Endothelial cell of umbilical vein (primary cell): Measurements from ENCODE around the gene TFDP3. TPM values are rescaled to one million over a fixed set of nuclear protein-coding genes. Genes with fewer than 3 reads are reported as not detected.
A peak's percentile ranks its signal among the peaks of the same experiment; 100 is the strongest.

Experiments used
- BruUV-seq: library from RNA; stranded (reverse); fragments of 400-500 nt; replicated peaks from 2 replicates; lab custom pipeline; 2021; lab: Mats Ljungman, UMichigan
- CTCF ChIA-PET: fragments of 300-600, 350-600 bp; sonication (Branson Sonifier 250); formaldehyde crosslinking; loops from one replicate; lab custom pipeline; 2021; ENCODE audit warnings: antibody characterized with exemption, inconsistent platforms; lab: Charles Lee
- POLR2A ChIA-PET: fragments of 300-600, 350-600 bp; sonication (Branson Sonifier 250); formaldehyde crosslinking; loops from one replicate; lab custom pipeline; 2021; ENCODE audit warnings: antibody characterized with exemption, inconsistent platforms; lab: Charles Lee
- DNase-seq: peaks from one replicate; pipeline ENCODE4 v3.0.0-alpha.2; 2011; ENCODE audit warnings: low read depth, low spot score
- FAIRE-seq: peaks from 2 replicates; lab custom pipeline; 2011; peaks lifted over from hg19 to GRCh38; lab: Jason Lieb, UNC
- H2AFZ ChIP-seq: 2 replicates; pipeline ENCODE4 v1.6.0; 2012; ENCODE audit warnings: low read depth, low read length, control low read depth, inconsistent platforms
- H3K27ac ChIP-seq: 2 replicates; pipeline ENCODE4 v1.5.1; 2011; ENCODE audit warnings: low read depth, mild to moderate bottlenecking, control low read depth, low read length, moderate library complexity; ENCODE audit not compliant: insufficient read depth
- H3K27me3 ChIP-seq, 2 experiments: 2 replicates each; pipeline versions ENCODE4 v1.6.0 to v1.6.1; 2011; ENCODE audit warnings: low read length in 2 of 2, mixed read lengths in 1 of 2; ENCODE audit not compliant: control insufficient read depth in 2 of 2, insufficient read depth in 2 of 2
- H3K36me3 ChIP-seq, 2 experiments: 2 replicates in 1 of 2; 3 replicates in 1 of 2; pipeline ENCODE4 v1.5.1; 2011; ENCODE audit warnings: low read length in 2 of 2, mild to moderate bottlenecking in 1 of 2, moderate library complexity in 1 of 2; ENCODE audit not compliant: control insufficient read depth in 2 of 2, insufficient read depth in 2 of 2; ENCODE audit errors: extremely low read depth in 1 of 2
- H3K4me1 ChIP-seq: 3 replicates; pipeline ENCODE4 v1.5.1; 2011; ENCODE audit warnings: mild to moderate bottlenecking, low read length; ENCODE audit not compliant: control insufficient read depth, insufficient read depth; ENCODE audit errors: extremely low read depth
- H3K4me2 ChIP-seq: 2 replicates; pipeline ENCODE4 v1.6.1; 2011; ENCODE audit warnings: low read length, control low read depth, mixed read lengths; ENCODE audit not compliant: insufficient read depth
- H3K4me3 ChIP-seq, 3 experiments: fragments of 200-600 bp in 1 of 3; sonication (generic), shearing (Covaris generic) in 1 of 3; replicated peaks in 1 of 3; 2 replicates each; pipeline ENCODE4 v1.5.1; 2011 to 2016; ENCODE audit warnings: control low read depth in 3 of 3, low read length in 3 of 3, mild to moderate bottlenecking in 2 of 3, inconsistent platforms in 1 of 3, low read depth in 1 of 3, moderate library complexity in 1 of 3; ENCODE audit not compliant: insufficient read depth in 1 of 3
- H3K79me2 ChIP-seq: 2 replicates; pipeline ENCODE4 v1.6.0; 2012; ENCODE audit warnings: low read length, inconsistent platforms; ENCODE audit not compliant: control insufficient read depth, insufficient read depth
- H3K9ac ChIP-seq: replicated peaks from 2 replicates; pipeline ENCODE3; 2011; ENCODE audit warnings: low read length, control low read depth; ENCODE audit not compliant: insufficient read depth; ENCODE audit errors: extremely low read depth
- H3K9me1 ChIP-seq: replicated peaks from 3 replicates; pipeline ENCODE4 v1.6.0; 2011; ENCODE audit warnings: mild to moderate bottlenecking, low read length; ENCODE audit not compliant: control insufficient read depth, insufficient read depth; ENCODE audit errors: extremely low read depth
- H3K9me3 ChIP-seq: replicated peaks from 2 replicates; pipeline ENCODE4 v1.5.1; 2012; ENCODE audit warnings: low read length, inconsistent platforms; ENCODE audit not compliant: control insufficient read depth, insufficient read depth
- H4K20me1 ChIP-seq: replicated peaks from 2 replicates; pipeline ENCODE3; 2011; ENCODE audit warnings: mild to moderate bottlenecking, low read length; ENCODE audit not compliant: control insufficient read depth, insufficient read depth; ENCODE audit errors: extremely low read depth
- MYC ChIP-seq: IDR thresholded peaks from one replicate; pipeline ENCODE4 v1.6.1; 2011; ENCODE audit warnings: mild to moderate bottlenecking, low read depth, low read length
- dilution Hi-C: fragments of 300-500 bp; cut with MboI; formaldehyde crosslinking; loops from one replicate; pipeline ENCODE4 v1.15.0; 2019; ENCODE audit warnings: low sequenced_read_pairs; ENCODE audit not compliant: extremely low pct_ligation_motif_present
- intact Hi-C: fragments of 100-400 bp; cut with micrococcal nuclease; formaldehyde crosslinking; loops from one replicate; pipeline ENCODE4 v1.10.0; 2022
- polyA plus RNA-seq, 4 experiments: library from polyadenylated mRNA; depleted of rRNA in 3 of 4; stranded (reverse) in 3 of 4; unstranded in 1 of 4; fragments of >200 nt; gene quantifications; 2 replicates each; pipeline versions ENCODE4 v1.2.1 to v1.2.3, GENCODE V29; 2011 to 2012; ENCODE audit warnings: missing spikeins in 1 of 4
- small RNA-seq: library from RNA; depleted of rRNA; stranded (forward); fragments of <200 nt; gene quantifications from one replicate; pipeline ENCODE3, GENCODE V24; 2012; ENCODE audit warnings: low replicate concordance, low read depth; ENCODE audit not compliant: insufficient read depth, insufficient read length
- total RNA-seq: library from RNA; stranded (reverse); gene quantifications from 2 replicates; pipeline ENCODE4 v1.2.3, GENCODE V29; 2021
- TF ChIP-seq, protein P1 (sequence below), 2 donors: IDR thresholded peaks; 1 replicate in 1 of 2; 2 replicates in 1 of 2; pipeline ENCODE4 v1.5.1; 2011; ENCODE audit warnings: low read length in 2 of 2, mild to moderate bottlenecking in 2 of 2, moderate library complexity in 2 of 2, control low read depth in 1 of 2, inconsistent platforms in 1 of 2, low read depth in 1 of 2; ENCODE audit not compliant: insufficient read depth in 1 of 2; ENCODE audit errors: extremely low read depth in 1 of 2

The TFDP3 gene
- total and polyA plus RNA-seq, 2 donors (not counting 3 experiments of a cell fraction or from before 2014, with no cell fraction given): not detected

DNA sequence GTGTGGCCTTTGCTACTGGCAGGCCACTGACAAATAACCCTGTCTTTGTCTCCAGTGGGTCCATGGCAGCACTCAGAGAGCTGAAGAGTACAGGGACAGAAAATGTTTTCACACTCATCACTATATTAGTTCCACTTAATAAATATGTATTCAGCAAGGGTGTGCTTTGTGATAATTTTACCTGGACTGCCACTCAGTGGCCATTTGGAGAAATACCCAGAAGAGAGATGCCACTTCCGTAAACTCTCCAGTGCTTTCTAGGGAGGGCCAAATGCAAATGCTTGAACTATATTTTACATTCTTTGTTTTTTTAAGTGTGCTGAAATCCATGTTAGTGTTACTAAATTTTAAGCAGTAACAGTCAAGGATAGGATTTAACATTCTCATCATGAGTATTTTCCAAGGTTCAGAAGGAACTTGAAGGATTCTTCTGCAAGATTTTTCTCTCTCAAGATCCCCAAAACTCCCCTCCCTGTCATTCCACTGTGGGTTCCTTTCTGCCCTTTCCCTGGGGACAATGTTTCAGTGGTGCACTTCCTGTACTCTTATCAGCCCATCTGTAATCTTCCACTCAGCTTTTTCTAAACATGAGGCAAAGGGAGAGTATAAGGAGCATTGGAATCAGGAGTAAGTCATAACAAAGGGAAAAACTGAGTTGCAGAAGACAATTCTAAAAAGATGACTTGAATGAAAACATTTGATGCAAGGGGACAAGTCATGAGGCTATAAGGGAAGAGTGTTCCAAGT lies 46.0 kb downstream of the TFDP3 start:
- Histone ChIP-seq H3K4me2 (no peak overlapping the region), H4K20me1 (no peaks in the 10 kb centered on the region), H3K9ac (no peak overlapping the region), H3K36me3 (no peaks in the 10 kb centered on the region), H2AFZ (no peak overlapping the region), H3K4me3 (no peak overlapping the region), H3K9me3 (no peaks in the 10 kb centered on the region), H3K4me1 (no peaks in the 10 kb centered on the region), H3K27me3 (no peaks in the 10 kb centered on the region), H3K79me2 (no peaks in the 10 kb centered on the region), H3K27ac (no peak overlapping the region), H3K9me1 (no peaks in the 10 kb centered on the region)
- no TSS peak for BruUV-seq
- dilution Hi-C loops: no loop called here
- no peak for TF ChIP-seq MYC
- TF ChIP-seq, protein P1, sequence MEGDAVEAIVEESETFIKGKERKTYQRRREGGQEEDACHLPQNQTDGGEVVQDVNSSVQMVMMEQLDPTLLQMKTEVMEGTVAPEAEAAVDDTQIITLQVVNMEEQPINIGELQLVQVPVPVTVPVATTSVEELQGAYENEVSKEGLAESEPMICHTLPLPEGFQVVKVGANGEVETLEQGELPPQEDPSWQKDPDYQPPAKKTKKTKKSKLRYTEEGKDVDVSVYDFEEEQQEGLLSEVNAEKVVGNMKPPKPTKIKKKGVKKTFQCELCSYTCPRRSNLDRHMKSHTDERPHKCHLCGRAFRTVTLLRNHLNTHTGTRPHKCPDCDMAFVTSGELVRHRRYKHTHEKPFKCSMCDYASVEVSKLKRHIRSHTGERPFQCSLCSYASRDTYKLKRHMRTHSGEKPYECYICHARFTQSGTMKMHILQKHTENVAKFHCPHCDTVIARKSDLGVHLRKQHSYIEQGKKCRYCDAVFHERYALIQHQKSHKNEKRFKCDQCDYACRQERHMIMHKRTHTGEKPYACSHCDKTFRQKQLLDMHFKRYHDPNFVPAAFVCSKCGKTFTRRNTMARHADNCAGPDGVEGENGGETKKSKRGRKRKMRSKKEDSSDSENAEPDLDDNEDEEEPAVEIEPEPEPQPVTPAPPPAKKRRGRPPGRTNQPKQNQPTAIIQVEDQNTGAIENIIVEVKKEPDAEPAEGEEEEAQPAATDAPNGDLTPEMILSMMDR (IDR thresholded peaks at IDR 0.05; ENCODE audit: extremely low read depth in 1 of 2, insufficient read depth in 1 of 2, low read depth in 1 of 2, low read length in 2 of 2): peak in 1 of 2 donors; percentile 8
- no peak for FAIRE-seq
- ChIA-PET CTCF (no interaction called here), POLR2A (no interaction called here)
- peak; percentile 1 for DNase-seq
- intact Hi-C loops: loop anchor here (5.0 to 10.0 kb wide), 2 partner anchors 167 to 430 kb away; no protein-coding TSS in a partner anchor

Small RNA genes lying within 50 kb of the gene (small RNA-seq; reads per million reads assigned to genes)
- gene RNU1-115P: not detected

Other genes starting within 250 kb of the TFDP3 start
- not detected in 2 replicates for gene USP26, start 121.2 kb downstream of the TFDP3 start, total RNA-seq
- gene USP26, start 121.2 kb downstream of the TFDP3 start, polyA plus RNA-seq: not detected in 2 replicates
- gene GPC4, start 197.1 kb upstream of the TFDP3 start, total RNA-seq: 0.20 TPM in 1 of 2 replicates, not detected in the other
- gene GPC4, start 197.1 kb upstream of the TFDP3 start, polyA plus RNA-seq: not detected in 2 replicates